Mucosa of descending colon (tissue), 3 donors: Measurements from ENCODE around the gene EPG5. TPM values are rescaled to one million over a fixed set of nuclear protein-coding genes. Genes with fewer than 3 reads are reported as not detected.

Source experiments
- ATAC-seq: fragments of 200-7000 bp; cut with Tn5 transposase; one replicate; pipeline ENCODE4 v1.9.1; 2020; ENCODE audit warnings: mild to moderate bottlenecking, moderate library complexity
- DNase-seq, 3 donors: peaks; one replicate each; pipeline ENCODE4 v3.0.0-alpha.2; 2020
- H3K36me3 ChIP-seq: fragments of 200-600 bp; one replicate; pipeline ENCODE4 v1.8.0; 2021; ENCODE audit warnings: low read depth, mild to moderate bottlenecking
- H3K4me1 ChIP-seq: fragments of 200-600 bp; one replicate; pipeline ENCODE4 v1.8.0; 2021; ENCODE audit warnings: low read depth, mild to moderate bottlenecking
- H3K4me3 ChIP-seq: fragments of 200-600 bp; one replicate; pipeline ENCODE4 v1.8.0; 2021; ENCODE audit warnings: mild to moderate bottlenecking
- H3K9me3 ChIP-seq: fragments of 200-600 bp; one replicate; pipeline ENCODE4 v1.8.0; 2021; ENCODE audit warnings: mild to moderate bottlenecking
- intact Hi-C, 2 donors: fragments of 100-400 bp; cut with DNase I in 1 of 2; cut with micrococcal nuclease in 1 of 2; formaldehyde crosslinking; loops; one replicate each; pipeline versions ENCODE4 v1.11.0 to v1.11.1; 2022; cut with DNase I, micrococcal nuclease
- total RNA-seq, 3 donors: library from RNA; stranded (reverse); fragmentation: NEBNext Ultra II Directional in 2 of 3; extraction: Animal tissue kit (Norgen Biotek cat#: 25700) in 2 of 3; gene quantifications; one replicate each; pipeline versions ENCODE4 v1.2.1 to v1.2.4, GENCODE V29; 2021 to 2023
- TF ChIP-seq, protein P1 (sequence below): fragments of 200-600 bp; IDR thresholded peaks from one replicate; pipeline ENCODE4 v1.8.0; 2022; ENCODE audit warnings: antibody characterized with exemption, mild to moderate bottlenecking
- donor health status: DM: no; HTN: no; CAD: no; lungs with moderate emphysema.
- donor health status: DM: no; HTN: no; CAD: no.
- donor health status: DM: no; HTN: yes; CAD: no.

The EPG5 gene
- total RNA-seq, 3 donors from 2014 or later = 21.7 to 29.0 (median 25.6) TPM

GRCh38 chr18:45920367-45920766 lies 46.8 kb downstream of the EPG5 start:
- H3K9me3 ChIP-seq = no peaks in the 10 kb centered on the region
- no peak overlapping the region for H3K4me3 ChIP-seq
- H3K4me1 ChIP-seq = no peaks in the 10 kb centered on the region
- DNase-seq (peak; percentile 71 to 79 (median 73)), ATAC-seq (peak; percentile 74)
- TF ChIP-seq, protein P1, sequence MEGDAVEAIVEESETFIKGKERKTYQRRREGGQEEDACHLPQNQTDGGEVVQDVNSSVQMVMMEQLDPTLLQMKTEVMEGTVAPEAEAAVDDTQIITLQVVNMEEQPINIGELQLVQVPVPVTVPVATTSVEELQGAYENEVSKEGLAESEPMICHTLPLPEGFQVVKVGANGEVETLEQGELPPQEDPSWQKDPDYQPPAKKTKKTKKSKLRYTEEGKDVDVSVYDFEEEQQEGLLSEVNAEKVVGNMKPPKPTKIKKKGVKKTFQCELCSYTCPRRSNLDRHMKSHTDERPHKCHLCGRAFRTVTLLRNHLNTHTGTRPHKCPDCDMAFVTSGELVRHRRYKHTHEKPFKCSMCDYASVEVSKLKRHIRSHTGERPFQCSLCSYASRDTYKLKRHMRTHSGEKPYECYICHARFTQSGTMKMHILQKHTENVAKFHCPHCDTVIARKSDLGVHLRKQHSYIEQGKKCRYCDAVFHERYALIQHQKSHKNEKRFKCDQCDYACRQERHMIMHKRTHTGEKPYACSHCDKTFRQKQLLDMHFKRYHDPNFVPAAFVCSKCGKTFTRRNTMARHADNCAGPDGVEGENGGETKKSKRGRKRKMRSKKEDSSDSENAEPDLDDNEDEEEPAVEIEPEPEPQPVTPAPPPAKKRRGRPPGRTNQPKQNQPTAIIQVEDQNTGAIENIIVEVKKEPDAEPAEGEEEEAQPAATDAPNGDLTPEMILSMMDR = no peak
- intact Hi-C loops = no loop called here
- peaks cover 3% of the 10 kb centered on the region for H3K36me3 ChIP-seq

GRCh38 chr18:45916302-45916701 lies 50.8 kb downstream of the EPG5 start:
- intact Hi-C loops = no loop called here
- H3K36me3 ChIP-seq = no peaks in the 10 kb centered on the region

DNA sequence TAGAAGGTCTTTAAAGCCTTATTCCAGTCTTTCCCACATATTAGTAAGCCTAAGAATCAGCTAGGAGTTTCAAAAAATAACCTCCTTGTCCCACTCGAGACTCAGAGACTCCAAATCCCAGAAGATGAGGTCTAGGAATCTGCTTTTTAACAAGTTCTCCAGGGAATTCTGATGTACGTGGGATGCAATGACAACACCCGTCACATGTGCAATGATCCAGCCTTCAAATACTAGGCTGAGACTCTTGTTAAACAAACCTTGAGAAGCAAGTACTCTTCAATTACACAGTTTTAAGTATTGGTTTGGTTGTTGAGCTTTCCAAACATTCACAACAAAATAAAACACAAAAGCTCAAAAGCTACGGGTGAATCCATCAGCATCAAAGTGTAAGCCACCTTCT lies 53.9 kb downstream of the EPG5 start:
- DNase-seq = no peak
- no peak for ATAC-seq
- TF ChIP-seq, protein P1 = no peak
- intact Hi-C loops = no loop called here
- Histone ChIP-seq H3K4me1 (no peaks in the 10 kb centered on the region), H3K36me3 (peaks cover 7% of the 10 kb centered on the region), H3K4me3 (no peak overlapping the region), H3K9me3 (no peaks in the 10 kb centered on the region)

More at GRCh38 chr18:45916302-45916701, 50.8 kb downstream of the EPG5 start:
- no peak for ATAC-seq
- Histone ChIP-seq H3K9me3 (no peaks in the 10 kb centered on the region), H3K4me1 (no peaks in the 10 kb centered on the region), H3K4me3 (no peak overlapping the region)
- no peak for DNase-seq
- TF ChIP-seq, protein P1 = no peak

- intact Hi-C loops = no loop called here
- Histone ChIP-seq H3K4me1 (no peaks in the 10 kb centered on the region), H3K4me3 (no peak overlapping the region), H3K9me3 (no peaks in the 10 kb centered on the region), H3K36me3 (peaks cover 7% of the 10 kb centered on the region)
- ATAC-seq = peak; percentile 80
- peak; percentile 54 to 63 (median 57) for DNase-seq
- TF ChIP-seq, protein P1 = peak; percentile 40
Observed at GRCh38 chr18:45910405-45911023, 56.6 kb downstream of the EPG5 start.

- Histone ChIP-seq H3K4me3 (no peak overlapping the region), H3K36me3 (peaks cover 19% of the 10 kb centered on the region), H3K4me1 (no peaks in the 10 kb centered on the region), H3K9me3 (no peaks in the 10 kb centered on the region)
- no peak for ATAC-seq
- TF ChIP-seq, protein P1 = no peak
- DNase-seq = no peak
- intact Hi-C loops = no loop called here
Observed at GRCh38 chr18:45901654-45902210, 65.4 kb downstream of the EPG5 start.
